SK-MEL-5 (cell line): ENCODE measurements around the gene UGT3A2. TPM values are rescaled to one million over a fixed set of nuclear protein-coding genes. Genes with fewer than 3 reads are reported as not detected.

Experiments
- small RNA-seq, 2 experiments: library from RNA; depleted of rRNA; stranded (forward); fragments of <200 nt; gene quantifications; one replicate each; pipeline ENCODE3, GENCODE V24; 2014
- total RNA-seq: library from RNA; depleted of rRNA; stranded (reverse); fragments of >200 nt; shearing (Covaris generic); gene quantifications from 2 replicates; pipeline ENCODE4 v1.2.3, GENCODE V29; 2014; rRNA removed

The UGT3A2 gene
- total RNA-seq, 1 experiment from 2014 or later, result 1.9 TPM

Small RNAs within 50 kb of the gene (small RNA-seq; reads per million reads assigned to genes)
- gene AC016612.1, result 0 reads per million in 2 experiments

Other genes starting within 250 kb of the UGT3A2 start
- gene IL7R, start 210.0 kb downstream of the UGT3A2 start, total RNA-seq, result 0.16 and 0.18 TPM in 2 replicates
- not detected in 2 replicates for gene CAPSL, start 128.3 kb downstream of the UGT3A2 start, total RNA-seq
- gene UGT3A1, start 75.5 kb downstream of the UGT3A2 start, total RNA-seq, result not detected in 2 replicates
- gene LMBRD2, start 85.0 kb upstream of the UGT3A2 start, total RNA-seq, result 13.1 and 14.2 TPM in 2 replicates
- 25.5 and 29.5 TPM in 2 replicates for gene SKP2, start 85.2 kb upstream of the UGT3A2 start, total RNA-seq
- 22.5 and 25.8 TPM in 2 replicates for gene NADK2, start 175.0 kb upstream of the UGT3A2 start, total RNA-seq
- gene RANBP3L, start 235.0 kb upstream of the UGT3A2 start, total RNA-seq, result 0.05 TPM in 1 of 2 replicates, not detected in the other